ENCODE data around the gene DPEP2NB. TPM values are rescaled to one million over a fixed set of nuclear protein-coding genes. Genes with fewer than 3 reads are reported as not detected.

DPEP2NB gene
- total and polyA plus RNA-seq, 9 donors: not detected

DNA sequence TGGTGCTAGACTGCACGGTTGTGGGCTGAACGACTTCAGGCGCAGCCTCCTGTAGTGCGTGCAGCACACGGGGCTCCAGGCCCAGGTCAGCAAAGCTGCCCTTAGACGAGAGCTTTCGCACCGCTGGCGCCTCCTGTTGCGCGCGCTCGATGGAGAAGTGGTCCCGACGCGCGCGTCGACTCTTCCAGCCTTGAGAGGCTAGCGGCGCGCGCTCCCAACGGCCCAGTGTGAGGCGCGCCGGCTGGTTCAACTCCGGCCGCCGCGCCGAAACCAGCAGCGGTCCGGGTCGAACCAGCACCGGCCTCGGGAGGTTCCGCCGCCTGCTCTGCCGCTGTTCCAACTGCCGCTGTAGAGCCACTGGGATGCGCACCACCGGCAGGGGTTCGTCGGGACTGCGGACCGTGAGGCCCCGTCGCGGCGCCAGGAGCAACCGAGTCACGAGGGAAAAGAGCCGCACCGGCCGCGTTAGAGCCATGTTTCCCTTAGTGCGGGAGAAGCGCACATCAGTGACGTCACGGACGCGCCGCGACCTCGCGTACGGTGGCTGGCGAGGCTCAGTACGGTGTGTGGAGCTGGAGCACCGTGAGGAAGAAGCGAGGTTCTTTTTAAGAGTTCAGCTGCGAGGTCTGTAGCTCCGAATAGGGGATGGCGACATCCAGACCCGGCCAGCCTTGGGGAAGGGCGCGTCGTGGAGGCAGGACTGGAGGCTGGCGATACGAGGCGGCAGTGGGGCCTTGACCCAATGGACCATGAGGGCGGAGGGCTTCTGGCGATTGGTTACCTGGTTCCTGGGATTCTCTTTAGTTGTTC, 7.2 kb upstream of the DPEP2NB start, which contains the start of the genes DDX28 and DUS2:
Gene DDX28, minus strand, starts transcription at position 505 of the 810 bp plus-strand sequence. Its CDS starts 30 bp downstream, at position 475.
Gene DUS2, plus strand, starts transcription at position 557 of the 810 bp plus-strand sequence. CDS start 14,740 bp downstream, outside the sequence.
- DNase-seq: peak; percentile 87 to 96 (median 92)
- 0% methylated on average over 41 to 84 of the region's 84 CpGs for WGBS, 3 donors
- no peaks in the 10 kb centered on the region for H3K36me3 ChIP-seq
- peak within 1 kb of the TSS; percentile 74 to 77 for H3K27ac ChIP-seq
- peaks cover 9% of the 10 kb centered on the region for H3K4me1 ChIP-seq (ENCODE audit: insufficient read depth)
- no peaks in the 10 kb centered on the region for H3K9me3 ChIP-seq
- H3K4me3 ChIP-seq: peak within 1 kb of the TSS; percentile 92
- no peaks in the 10 kb centered on the region for H3K27me3 ChIP-seq
- TF ChIP-seq, protein P1, sequence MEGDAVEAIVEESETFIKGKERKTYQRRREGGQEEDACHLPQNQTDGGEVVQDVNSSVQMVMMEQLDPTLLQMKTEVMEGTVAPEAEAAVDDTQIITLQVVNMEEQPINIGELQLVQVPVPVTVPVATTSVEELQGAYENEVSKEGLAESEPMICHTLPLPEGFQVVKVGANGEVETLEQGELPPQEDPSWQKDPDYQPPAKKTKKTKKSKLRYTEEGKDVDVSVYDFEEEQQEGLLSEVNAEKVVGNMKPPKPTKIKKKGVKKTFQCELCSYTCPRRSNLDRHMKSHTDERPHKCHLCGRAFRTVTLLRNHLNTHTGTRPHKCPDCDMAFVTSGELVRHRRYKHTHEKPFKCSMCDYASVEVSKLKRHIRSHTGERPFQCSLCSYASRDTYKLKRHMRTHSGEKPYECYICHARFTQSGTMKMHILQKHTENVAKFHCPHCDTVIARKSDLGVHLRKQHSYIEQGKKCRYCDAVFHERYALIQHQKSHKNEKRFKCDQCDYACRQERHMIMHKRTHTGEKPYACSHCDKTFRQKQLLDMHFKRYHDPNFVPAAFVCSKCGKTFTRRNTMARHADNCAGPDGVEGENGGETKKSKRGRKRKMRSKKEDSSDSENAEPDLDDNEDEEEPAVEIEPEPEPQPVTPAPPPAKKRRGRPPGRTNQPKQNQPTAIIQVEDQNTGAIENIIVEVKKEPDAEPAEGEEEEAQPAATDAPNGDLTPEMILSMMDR (IDR thresholded peaks at IDR 0.05): peak in 1 of 3 donors; percentile 37
- TF ChIP-seq EP300 (IDR thresholded peaks at IDR 0.05): no peak
- TF ChIP-seq POLR2A (IDR thresholded peaks at IDR 0.05): peak; percentile 70
- intact Hi-C loops (cut with DNase I): loop anchor here in 1 of 4 donors (10.0 kb wide), 1 partner anchor 348 kb away; no protein-coding TSS in a partner anchor

DNA sequence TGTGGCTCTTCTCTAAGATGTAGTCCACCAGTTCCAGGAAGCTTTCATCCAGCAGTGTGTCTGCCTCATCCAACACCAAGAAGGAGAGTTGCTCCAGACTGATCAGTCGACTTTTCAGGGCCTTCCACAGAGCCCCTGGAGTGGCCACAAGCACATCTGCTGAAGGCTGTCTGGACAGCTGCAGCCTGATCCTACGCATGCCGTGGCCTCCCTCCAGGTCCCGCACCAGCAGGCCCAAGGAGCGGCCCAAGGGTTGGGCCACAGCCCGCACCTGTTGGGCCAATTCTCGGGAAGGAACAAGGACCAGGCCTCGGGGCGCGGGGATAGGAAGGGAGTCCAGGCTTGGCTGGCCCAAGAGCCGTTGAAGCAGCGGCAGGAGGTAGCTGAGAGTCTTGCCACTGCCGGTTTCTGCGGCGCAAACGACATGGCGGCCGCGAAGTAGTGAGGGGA, 6.6 kb upstream of the DPEP2NB start:
- Histone ChIP-seq H3K9me3 (no peaks in the 10 kb centered on the region), H3K36me3 (no peaks in the 10 kb centered on the region), H3K4me1 (ENCODE audit: insufficient read depth) (peaks cover 9% of the 10 kb centered on the region), H3K27me3 (no peaks in the 10 kb centered on the region), H3K4me3 (peak overlapping the region; percentile 92), H3K27ac (peak overlapping the region in 1 of 2 donors; percentile 74)
- TF ChIP-seq EP300 (IDR thresholded peaks at IDR 0.05): no peak
- TF ChIP-seq, protein P1 (IDR thresholded peaks at IDR 0.05): no peak
- TF ChIP-seq POLR2A (IDR thresholded peaks at IDR 0.05): no peak
- DNase-seq: peak in 1 of 5 donors; percentile 25
- 2 to 14% (median 10%) methylated on average over 10 to 19 of the region's 19 CpGs for WGBS, 3 donors
- intact Hi-C loops (cut with DNase I): loop anchor here in 1 of 4 donors (10.0 kb wide), 1 partner anchor 348 kb away; no protein-coding TSS in a partner anchor

DNA sequence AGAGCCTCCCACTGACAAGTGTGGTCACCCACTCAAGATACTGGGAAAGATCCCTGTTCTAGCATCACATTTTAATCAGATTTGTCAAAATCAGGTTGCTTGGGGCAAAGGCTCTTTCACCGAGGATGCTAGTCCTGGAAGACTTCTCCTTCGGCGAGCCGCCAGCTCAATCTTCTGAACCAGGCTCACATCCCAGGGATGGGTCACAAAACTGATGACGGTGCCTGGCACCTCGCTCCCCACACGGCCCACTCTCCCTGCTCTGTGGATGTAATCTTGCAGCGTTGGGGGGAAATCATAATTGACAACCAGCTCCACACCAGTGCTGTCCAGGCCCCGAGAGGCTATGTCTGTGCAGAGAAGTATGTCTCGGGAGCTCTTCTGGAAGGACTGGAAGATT, 5.8 kb upstream of the DPEP2NB start:
- Histone ChIP-seq H3K4me1 (ENCODE audit: insufficient read depth) (peaks cover 9% of the 10 kb centered on the region), H3K9me3 (no peaks in the 10 kb centered on the region), H3K36me3 (no peaks in the 10 kb centered on the region), H3K27me3 (no peaks in the 10 kb centered on the region), H3K4me3 (no peak overlapping the region), H3K27ac (no peak overlapping the region)
- intact Hi-C loops (cut with DNase I): loop anchor here in 1 of 4 donors (10.0 kb wide), 1 partner anchor 347 kb away; no protein-coding TSS in a partner anchor
- DNase-seq: no peak
- TF ChIP-seq, protein P1 (IDR thresholded peaks at IDR 0.05): no peak
- TF ChIP-seq EP300 (IDR thresholded peaks at IDR 0.05): no peak
- 90 to 93% (median 91%) methylated on average over 10 of the region's 10 CpGs for WGBS, 3 donors

DNA sequence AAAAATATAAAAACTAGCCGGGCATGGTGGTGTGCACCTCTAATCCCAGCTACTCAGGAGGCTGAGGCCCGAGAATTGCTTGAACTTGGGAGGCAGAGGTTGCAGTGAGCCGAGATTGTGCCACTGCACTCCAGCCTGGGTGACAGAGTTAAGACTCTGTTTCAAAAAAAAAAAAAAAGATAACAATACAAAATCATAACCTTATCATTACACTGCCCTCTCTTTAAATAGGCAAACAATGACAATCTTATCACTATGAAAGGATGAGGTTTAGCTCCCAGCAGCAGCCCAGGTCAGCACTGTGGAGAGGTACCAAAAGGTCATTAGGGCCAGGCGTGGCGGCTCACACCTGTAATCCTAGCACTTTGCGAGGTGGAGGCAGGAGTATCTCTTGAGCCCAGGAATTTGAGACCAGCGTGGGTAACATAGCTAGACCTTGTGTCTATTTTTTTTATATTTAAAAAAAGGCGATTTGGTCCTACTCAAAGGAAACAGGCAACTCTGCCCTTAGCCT, 3.5 kb upstream of the DPEP2NB start:
- H3K36me3 ChIP-seq: no peaks in the 10 kb centered on the region
- 65 to 71% (median 66%) methylated on average over 8 of the region's 8 CpGs for WGBS, 3 donors
- H3K9me3 ChIP-seq: no peaks in the 10 kb centered on the region
- no peak for DNase-seq
- no peak overlapping the region for H3K4me3 ChIP-seq
- H3K4me1 ChIP-seq (ENCODE audit: insufficient read depth): peaks cover 9% of the 10 kb centered on the region
- TF ChIP-seq, protein P1 (IDR thresholded peaks at IDR 0.05): no peak
- no peak for TF ChIP-seq POLR2A (IDR thresholded peaks at IDR 0.05)
- TF ChIP-seq EP300 (IDR thresholded peaks at IDR 0.05): no peak
- intact Hi-C loops (cut with DNase I): no loop called here
- no peaks in the 10 kb centered on the region for H3K27me3 ChIP-seq
- no peak overlapping the region for H3K27ac ChIP-seq

Data from ovary (tissue), 9 donors.